GM12891 (cell line): ENCODE measurements around the gene NEDD1.

Experiments
- PAX5 ChIP-seq: IDR thresholded peaks from 2 replicates; pipeline ENCODE4 v1.6.1; 2011; ENCODE audit warnings: low read length, moderate library complexity, mild to moderate bottlenecking; ENCODE audit not compliant: insufficient read depth, severe bottlenecking
- POLR2A ChIP-seq: IDR thresholded peaks from 2 replicates; pipeline ENCODE4 v1.6.1; 2011; ENCODE audit warnings: low read depth, low read length, control low read depth
- POLR2AphosphoS5 ChIP-seq: IDR thresholded peaks from 2 replicates; pipeline ENCODE4 v1.6.1; 2011; ENCODE audit warnings: low read depth, low read length, control low read depth
- POU2F2 ChIP-seq: IDR thresholded peaks from 2 replicates; pipeline ENCODE4 v1.6.1; 2011; ENCODE audit warnings: low read depth, mild to moderate bottlenecking, control low read depth, low read length, moderate library complexity
- SPI1 ChIP-seq: IDR thresholded peaks from 2 replicates; pipeline ENCODE4 v1.6.1; 2011; ENCODE audit warnings: low read depth, low read length, control low read depth
- TAF1 ChIP-seq: IDR thresholded peaks from 2 replicates; pipeline ENCODE4 v1.6.1; 2011; ENCODE audit warnings: low read depth, low read length, control low read depth

GRCh38 chr12:96908423-96908675 is 1.3 kb downstream of the NEDD1 start:
- no peak for TF ChIP-seq POLR2A
- TF ChIP-seq TAF1 = no peak
- no peak for TF ChIP-seq POLR2AphosphoS5
- TF ChIP-seq SPI1 = no peak
- TF ChIP-seq PAX5 = no peak
- TF ChIP-seq POU2F2 = no peak
